Measurements from ENCODE around the gene EVL. TPM values are rescaled to one million over a fixed set of nuclear protein-coding genes. Genes with fewer than 3 reads are reported as not detected.
A peak's percentile ranks its signal among the peaks of the same experiment; 100 is the strongest.

Gene EVL
- total RNA-seq, 2 experiments from 2014 or later: 206 to 298 TPM

DNA sequence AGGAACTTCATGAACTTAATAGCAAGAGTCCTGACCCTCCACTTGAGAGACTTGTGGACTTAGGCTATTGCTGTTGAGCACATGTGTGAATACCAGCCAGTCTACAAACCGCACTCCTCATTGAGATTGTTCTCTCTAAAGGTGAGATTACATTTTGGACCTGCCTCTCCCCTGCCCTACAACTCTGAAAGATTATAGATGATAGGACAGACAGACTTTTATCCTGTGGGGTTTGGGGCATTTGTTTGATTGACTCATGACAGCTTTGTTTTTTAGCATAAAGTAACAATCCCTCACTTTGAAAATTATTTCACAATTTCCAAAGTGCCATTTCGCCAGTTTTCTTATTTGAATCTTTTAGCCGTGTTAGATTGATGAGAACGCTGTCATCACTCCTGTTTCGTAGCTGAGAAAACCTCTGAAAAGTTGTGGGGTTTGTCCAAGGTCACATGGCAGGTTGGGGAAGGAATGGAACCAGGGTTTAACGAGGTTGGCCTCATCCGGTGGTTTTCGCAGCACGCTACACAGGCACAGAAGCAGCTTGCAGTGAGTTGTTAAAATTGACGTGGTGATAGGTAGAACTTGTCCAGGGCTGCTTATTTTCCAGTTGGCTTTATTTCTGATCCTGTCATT lies 836 bp downstream of the EVL start:
- Histone ChIP-seq H3K4me1 (ENCODE audit: insufficient read depth, low read length, poor library complexity, severe bottlenecking) (peaks cover 86% of the 10 kb centered on the region), H3K4me2 (ENCODE audit: low read length) (peak overlapping the region; percentile 97), H3K79me2 (ENCODE audit: insufficient read depth, low read depth, low read length) (peaks cover 59% of the 10 kb centered on the region), H3K9me2 (ENCODE audit: insufficient read depth, low read length) (no peaks in the 10 kb centered on the region), H2AFZ (ENCODE audit: low read length) (peak overlapping the region; percentile 81; the same call in 1 of the 2 replicates), H4K20me1 (ENCODE audit: insufficient read depth, low read length) (no peaks in the 10 kb centered on the region), H3K36me3 (ENCODE audit: insufficient read depth, low read length) (peaks cover 17% of the 10 kb centered on the region; the same call in 1 of the 2 replicates), H3K9me3 (ENCODE audit: low read length) (no peaks in the 10 kb centered on the region), H3K27ac (ENCODE audit: low read depth, low read length, poor library complexity, severe bottlenecking) (peak overlapping the region; percentile 99), H3K4me3 (ENCODE audit: low read depth, low read length, poor library complexity, severe bottlenecking) (peak overlapping the region; percentile 74)
- intact Hi-C loops (cut with micrococcal nuclease; ENCODE audit: unreplicated experiment): loop anchor here (2.0 to 10.0 kb wide), 6 partner anchors 43 to 581 kb away; partner anchors contain the start of genes CCNK, CYP46A1, DEGS2 and SETD3
- POLR2A ChIA-PET: interaction anchor here (0.6 to 2.6 kb wide), 14 partner anchors 12 to 185 kb away, joined by 3 to 7 read pairs (median 3); no protein-coding TSS in a partner anchor
- BruUV-seq (replicated peaks): TSS peak; percentile 66
- TF ChIP-seq CTCF (conservative IDR thresholded peaks at IDR 0.05; ENCODE audit: low read length) (no peak), EZH2phosphoT487 (IDR thresholded peaks at IDR 0.05; ENCODE audit: borderline replicate concordance, low read depth, low read length) (no peak)
- CTCF ChIA-PET (ENCODE audit: unreplicated experiment): interaction anchor here (1.1 kb wide), 1 partner anchor 127 kb away, joined by 4 read pairs; no protein-coding TSS in a partner anchor
- DNase-seq (ENCODE audit: low spot score): peak; percentile 71

GRCh38 chr14:100066962-100067361 lies 1.7 kb downstream of the EVL start:
- Histone ChIP-seq H3K9me2 (ENCODE audit: insufficient read depth, low read length) (no peaks in the 10 kb centered on the region), H2AFZ (ENCODE audit: low read length) (no peak overlapping the region), H3K9me3 (ENCODE audit: low read length) (no peaks in the 10 kb centered on the region), H3K4me1 (ENCODE audit: insufficient read depth, low read length, poor library complexity, severe bottlenecking) (peaks cover 95% of the 10 kb centered on the region), H3K36me3 (ENCODE audit: insufficient read depth, low read length) (peaks cover 19% of the 10 kb centered on the region; the same call in 1 of the 2 replicates), H3K79me2 (ENCODE audit: insufficient read depth, low read depth, low read length) (peaks cover 68% of the 10 kb centered on the region), H3K4me2 (ENCODE audit: low read length) (peak overlapping the region; percentile 97), H3K4me3 (ENCODE audit: low read depth, low read length, poor library complexity, severe bottlenecking) (peak overlapping the region; percentile 74), H3K27ac (ENCODE audit: low read depth, low read length, poor library complexity, severe bottlenecking) (peak overlapping the region; percentile 99), H4K20me1 (ENCODE audit: insufficient read depth, low read length) (no peaks in the 10 kb centered on the region)
- ChIA-PET POLR2A (interaction anchor here (0.6 to 2.6 kb wide), 10 partner anchors 15 to 184 kb away, joined by 3 to 7 read pairs (median 4); no protein-coding TSS in a partner anchor), CTCF (ENCODE audit: unreplicated experiment) (no interaction called here)
- no TSS peak for BruUV-seq (replicated peaks)
- TF ChIP-seq EZH2phosphoT487 (IDR thresholded peaks at IDR 0.05; ENCODE audit: borderline replicate concordance, low read depth, low read length): no peak
- TF ChIP-seq CTCF (conservative IDR thresholded peaks at IDR 0.05; ENCODE audit: low read length): no peak
- DNase-seq (ENCODE audit: low spot score): peak; percentile 44
- intact Hi-C loops (cut with micrococcal nuclease; ENCODE audit: unreplicated experiment): loop anchor here (5.0 to 10.0 kb wide), 4 partner anchors 90 to 582 kb away; partner anchors contain the start of genes CCNK, CYP46A1, DEGS2 and SETD3
